Prostate gland (tissue), 2 donors: ENCODE results near the gene TPRN. TPM values are rescaled to one million over a fixed set of nuclear protein-coding genes. Genes with fewer than 3 reads are reported as not detected.
A peak's percentile ranks its signal among the peaks of the same experiment; 100 is the strongest.

Experiments
- DNase-seq: peaks from one replicate; pipeline ENCODE4 v3.0.0-alpha.2; 2019; ENCODE audit warnings: low spot score
- H3K27ac ChIP-seq, 2 donors: fragments of 200-600 bp; sonication (generic); 2 replicates each; pipeline ENCODE4 v1.5.1; 2017 to 2019
- H3K27me3 ChIP-seq: fragments of 200-600 bp; sonication (generic); replicated peaks from 2 replicates; pipeline ENCODE4 v1.5.1; 2019; ENCODE audit not compliant: insufficient read depth
- H3K36me3 ChIP-seq, 2 donors: fragments of 200-600 bp; sonication (generic); 1 replicate in 1 of 2; 2 replicates in 1 of 2; pipeline versions ENCODE4 v1.5.1 to v1.8.1; 2017 to 2019
- H3K4me1 ChIP-seq: fragments of 200-600 bp; sonication (generic); replicated peaks from 2 replicates; pipeline ENCODE4 v1.5.1; 2019
- H3K4me3 ChIP-seq, 2 donors: fragments of 200-600 bp; sonication (generic); 2 replicates each; pipeline ENCODE4 v1.5.1; 2017 to 2019
- H3K9me3 ChIP-seq: fragments of 200-600 bp; sonication (generic); 2 replicates; pipeline ENCODE4 v1.5.1; 2017
- POLR2A ChIP-seq: fragments of 450-650 bp; IDR thresholded peaks from one replicate; pipeline ENCODE4 v1.6.1; 2016; ENCODE audit warnings: antibody characterized with exemption, mild to moderate bottlenecking
- POLR2AphosphoS5 ChIP-seq: sonication (generic); formaldehyde crosslinking; IDR thresholded peaks from one replicate; pipeline ENCODE4 v1.6.1; 2017; ENCODE audit warnings: antibody characterized with exemption
- WGBS: methylation state at CpG from one replicate; pipeline ENCODE4 v1.1.5; 2018; 5-methylcytosine and 5-hydroxymethylcytosine counted together
- intact Hi-C: fragments of 100-400 bp; cut with DNase I; formaldehyde crosslinking; loops from one replicate; pipeline ENCODE4 v1.14.2; 2022
- total RNA-seq, 2 donors: library from RNA; depleted of rRNA; stranded (reverse); fragments of >200 nt; gene quantifications; one replicate each; pipeline ENCODE4 v1.1.0, GENCODE V29; 2016
- TF ChIP-seq, protein P1 (sequence below), 4 experiments: fragments of 200-600 bp in 2 of 4; fragments of 450-650 bp in 2 of 4; sonication (generic) in 2 of 4; IDR thresholded peaks; 1 replicate in 3 of 4; 2 replicates in 1 of 4; pipeline ENCODE4 v1.5.1; 2016 to 2019; ENCODE audit warnings: antibody characterized with exemption in 4 of 4, mild to moderate bottlenecking in 2 of 4, moderate library complexity in 2 of 4

TPRN gene
- total RNA-seq, 2 donors from 2014 or later, result 26.1 to 30.4 TPM

DNA sequence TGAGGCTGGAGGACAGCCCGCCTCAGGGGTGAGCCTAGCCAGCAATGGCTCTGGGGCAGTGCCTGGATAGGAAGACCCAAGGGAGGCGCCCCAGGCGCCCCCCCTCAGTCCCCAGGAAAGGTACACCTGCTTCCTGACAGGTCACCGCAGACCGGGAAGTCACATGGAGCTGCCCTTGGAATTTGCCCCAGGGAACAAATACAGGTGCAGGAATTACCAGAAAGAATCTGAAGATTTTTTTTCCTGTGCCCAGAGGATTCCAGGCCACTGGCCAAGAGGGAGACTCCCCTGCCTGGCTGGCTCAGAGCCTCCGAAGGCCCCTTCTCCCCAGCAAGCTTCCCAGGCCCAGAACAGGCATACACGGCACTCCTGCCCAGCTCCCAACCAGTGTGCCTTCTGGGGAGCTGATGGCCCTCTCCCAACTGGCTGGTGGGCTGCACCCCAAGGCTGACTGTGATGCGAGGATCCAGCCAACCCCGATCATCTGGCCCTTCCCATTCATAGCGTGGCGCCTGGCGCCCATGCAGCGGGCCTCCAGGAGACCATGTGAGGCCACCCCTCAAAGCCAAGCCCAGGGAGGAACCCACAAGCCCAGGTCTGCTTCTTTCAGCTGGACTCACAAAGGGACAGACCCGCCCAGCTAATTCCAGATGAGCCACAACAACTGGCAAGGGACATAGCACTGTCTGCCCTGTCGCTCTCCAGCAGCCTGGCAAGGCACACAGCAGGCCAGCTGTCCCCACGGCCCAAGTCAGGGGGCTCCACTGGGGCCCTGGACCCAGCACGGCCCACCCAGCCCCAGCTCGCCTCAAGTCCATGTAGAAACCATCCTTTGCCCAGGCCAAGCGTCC is 2.3 kb downstream of the TPRN start:
- Histone ChIP-seq H3K9me3 (no peaks in the 10 kb centered on the region), H3K4me3 (no peak overlapping the region), H3K27ac (no peak overlapping the region), H3K4me1 (peaks cover 46% of the 10 kb centered on the region), H3K27me3 (no peaks in the 10 kb centered on the region), H3K36me3 (no peaks in the 10 kb centered on the region)
- intact Hi-C loops, result no loop called here
- DNase-seq, result no peak
- TF ChIP-seq POLR2AphosphoS5, result peak; percentile 64
- TF ChIP-seq, protein P1, sequence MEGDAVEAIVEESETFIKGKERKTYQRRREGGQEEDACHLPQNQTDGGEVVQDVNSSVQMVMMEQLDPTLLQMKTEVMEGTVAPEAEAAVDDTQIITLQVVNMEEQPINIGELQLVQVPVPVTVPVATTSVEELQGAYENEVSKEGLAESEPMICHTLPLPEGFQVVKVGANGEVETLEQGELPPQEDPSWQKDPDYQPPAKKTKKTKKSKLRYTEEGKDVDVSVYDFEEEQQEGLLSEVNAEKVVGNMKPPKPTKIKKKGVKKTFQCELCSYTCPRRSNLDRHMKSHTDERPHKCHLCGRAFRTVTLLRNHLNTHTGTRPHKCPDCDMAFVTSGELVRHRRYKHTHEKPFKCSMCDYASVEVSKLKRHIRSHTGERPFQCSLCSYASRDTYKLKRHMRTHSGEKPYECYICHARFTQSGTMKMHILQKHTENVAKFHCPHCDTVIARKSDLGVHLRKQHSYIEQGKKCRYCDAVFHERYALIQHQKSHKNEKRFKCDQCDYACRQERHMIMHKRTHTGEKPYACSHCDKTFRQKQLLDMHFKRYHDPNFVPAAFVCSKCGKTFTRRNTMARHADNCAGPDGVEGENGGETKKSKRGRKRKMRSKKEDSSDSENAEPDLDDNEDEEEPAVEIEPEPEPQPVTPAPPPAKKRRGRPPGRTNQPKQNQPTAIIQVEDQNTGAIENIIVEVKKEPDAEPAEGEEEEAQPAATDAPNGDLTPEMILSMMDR (IDR thresholded peaks at IDR 0.05), result no peak
- 65% methylated on average over 16 of the region's 19 CpGs for WGBS

DNA sequence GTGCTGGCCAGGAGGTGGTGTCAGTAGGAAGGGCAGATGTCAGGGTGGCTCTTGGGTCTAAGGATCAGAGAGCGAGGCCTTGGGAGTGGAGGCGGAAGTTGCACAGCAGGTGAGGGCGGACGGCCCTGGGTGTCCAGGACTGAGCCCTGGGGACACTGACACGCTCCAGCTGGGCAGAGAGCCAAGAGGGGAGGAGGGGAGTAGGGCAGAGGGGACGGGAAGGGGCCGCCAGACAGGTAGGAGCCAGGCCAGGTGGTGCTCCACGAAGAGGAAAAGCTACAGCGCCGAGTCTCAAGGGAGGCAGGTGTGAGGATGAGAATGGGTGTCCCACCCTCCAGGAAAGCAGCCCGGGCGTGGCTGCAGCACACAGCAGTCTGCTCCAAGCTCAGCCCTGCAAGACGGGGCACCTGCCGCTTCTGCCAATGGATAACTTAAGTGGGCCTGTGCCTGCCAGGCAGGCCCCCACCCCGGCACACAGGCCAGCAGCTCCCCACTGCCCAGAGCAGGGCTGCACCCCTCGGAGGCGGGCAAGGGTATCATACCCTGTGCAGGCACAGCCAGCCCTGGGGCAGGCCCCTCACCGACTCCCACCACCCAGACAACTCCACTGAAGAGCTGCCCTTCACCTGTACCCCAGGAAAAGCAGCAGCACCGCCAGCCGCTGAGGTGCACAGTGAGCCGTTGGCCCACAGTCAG is 4.9 kb downstream of the TPRN start:
- no peak for DNase-seq
- Histone ChIP-seq H3K27me3 (no peaks in the 10 kb centered on the region), H3K4me3 (no peak overlapping the region), H3K9me3 (no peaks in the 10 kb centered on the region), H3K27ac (no peak overlapping the region), H3K36me3 (no peaks in the 10 kb centered on the region), H3K4me1 (peaks cover 41% of the 10 kb centered on the region)
- TF ChIP-seq POLR2A (no peak), POLR2AphosphoS5 (no peak)
- TF ChIP-seq, protein P1 (IDR thresholded peaks at IDR 0.05), result no peak
- intact Hi-C loops, result no loop called here
- 48% methylated on average over 21 of the region's 21 CpGs for WGBS

DNA sequence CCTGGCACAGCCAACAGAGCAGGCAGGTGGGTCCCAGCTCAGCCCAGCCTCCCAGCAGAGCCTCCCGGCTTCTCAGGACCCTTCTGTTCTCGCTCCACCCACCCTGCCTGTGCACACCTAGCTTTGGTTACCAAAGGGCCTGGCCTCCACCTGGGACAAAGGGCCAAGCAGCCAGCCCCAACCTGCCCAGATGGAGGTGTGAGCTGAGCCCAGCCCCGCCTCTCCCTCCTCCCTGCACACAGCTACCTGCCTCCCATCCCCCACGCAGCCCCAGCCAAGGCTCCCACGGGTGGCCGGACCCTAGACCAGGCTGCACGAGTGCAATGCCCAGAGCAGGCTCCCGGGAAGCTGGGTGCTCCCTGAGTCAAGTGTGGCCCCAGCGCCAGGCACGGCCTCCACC is 5.6 kb downstream of the TPRN start:
- Histone ChIP-seq H3K4me3 (no peak overlapping the region), H3K36me3 (peaks cover 0 to 3% of the 10 kb centered on the region in 2 donors), H3K4me1 (peaks cover 44% of the 10 kb centered on the region), H3K27me3 (no peaks in the 10 kb centered on the region), H3K9me3 (no peaks in the 10 kb centered on the region), H3K27ac (no peak overlapping the region)
- intact Hi-C loops, result no loop called here
- TF ChIP-seq POLR2A, result no peak
- TF ChIP-seq, protein P1 (IDR thresholded peaks at IDR 0.05), result no peak
- TF ChIP-seq POLR2AphosphoS5, result no peak
- 60% methylated on average over 4 of the region's 10 CpGs for WGBS
- no peak for DNase-seq

DNA sequence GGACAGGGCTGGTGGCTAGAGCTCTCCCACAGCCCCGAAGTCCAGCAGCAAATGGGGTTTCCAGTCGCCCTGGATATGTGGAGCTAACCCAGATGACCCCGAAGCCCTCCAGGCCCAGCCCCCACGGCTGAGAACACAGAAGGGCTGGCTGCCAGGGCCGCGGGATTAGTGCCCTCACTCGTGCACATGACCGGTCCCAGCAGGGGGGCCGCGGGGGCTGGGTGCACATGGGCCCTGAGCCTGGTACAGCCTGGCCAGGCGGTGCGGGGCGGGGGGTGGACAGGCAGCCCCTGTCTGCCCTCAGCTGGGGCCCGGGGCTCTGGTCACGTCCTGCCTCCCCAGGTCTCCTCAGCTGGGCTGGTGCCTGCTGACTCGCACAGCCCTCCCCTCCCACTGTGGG is 6.2 kb downstream of the TPRN start:
- Histone ChIP-seq H3K4me1 (peaks cover 45% of the 10 kb centered on the region), H3K9me3 (no peaks in the 10 kb centered on the region), H3K27ac (no peak overlapping the region), H3K27me3 (no peaks in the 10 kb centered on the region), H3K4me3 (no peak overlapping the region), H3K36me3 (peaks cover 0 to 3% of the 10 kb centered on the region in 2 donors)
- WGBS, result 50% methylated on average over 16 of the region's 16 CpGs
- no peak for DNase-seq
- TF ChIP-seq, protein P1 (IDR thresholded peaks at IDR 0.05), result no peak
- TF ChIP-seq POLR2A (no peak), POLR2AphosphoS5 (no peak)
- intact Hi-C loops, result no loop called here
